GM18868 (cell line): ENCODE results near the gene CFD.
"Not testable (repeated sequence)": the region's sequence is repeated elsewhere in the genome, so short reads cannot be mapped to it uniquely, and the experiment has no call there.

Experiments used
- ATAC-seq: cut with Tn5 transposase; IDR thresholded peaks from one replicate; pipeline ENCODE4 v1.9.1; 2021; ENCODE audit warnings: mild to moderate bottlenecking, moderate library complexity; ENCODE audit not compliant: unreplicated experiment

Gene CFD

DNA sequence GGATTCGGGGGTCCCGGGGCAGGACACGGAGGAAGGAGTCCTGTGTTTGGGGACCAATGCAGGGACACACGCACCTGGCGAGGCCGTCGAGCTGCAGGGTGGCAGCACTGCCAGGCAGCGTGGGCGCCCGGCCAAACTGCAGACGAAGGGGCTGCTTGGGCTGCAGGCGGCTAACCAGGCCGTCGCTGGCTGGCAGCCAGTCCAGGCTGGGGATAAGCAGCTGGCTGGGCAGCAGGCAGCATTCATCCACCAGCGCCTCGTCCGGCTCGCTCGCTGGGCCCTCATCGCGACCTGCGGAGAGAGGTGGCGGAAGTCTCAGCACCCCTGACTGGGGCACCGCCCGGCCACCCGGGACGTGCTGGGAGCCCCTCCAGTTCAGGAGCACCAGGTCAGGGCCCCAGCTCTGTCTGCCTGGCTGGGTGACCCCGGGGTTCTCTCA lies 11.5 kb downstream of the CFD start:
- no peak for ATAC-seq

DNA sequence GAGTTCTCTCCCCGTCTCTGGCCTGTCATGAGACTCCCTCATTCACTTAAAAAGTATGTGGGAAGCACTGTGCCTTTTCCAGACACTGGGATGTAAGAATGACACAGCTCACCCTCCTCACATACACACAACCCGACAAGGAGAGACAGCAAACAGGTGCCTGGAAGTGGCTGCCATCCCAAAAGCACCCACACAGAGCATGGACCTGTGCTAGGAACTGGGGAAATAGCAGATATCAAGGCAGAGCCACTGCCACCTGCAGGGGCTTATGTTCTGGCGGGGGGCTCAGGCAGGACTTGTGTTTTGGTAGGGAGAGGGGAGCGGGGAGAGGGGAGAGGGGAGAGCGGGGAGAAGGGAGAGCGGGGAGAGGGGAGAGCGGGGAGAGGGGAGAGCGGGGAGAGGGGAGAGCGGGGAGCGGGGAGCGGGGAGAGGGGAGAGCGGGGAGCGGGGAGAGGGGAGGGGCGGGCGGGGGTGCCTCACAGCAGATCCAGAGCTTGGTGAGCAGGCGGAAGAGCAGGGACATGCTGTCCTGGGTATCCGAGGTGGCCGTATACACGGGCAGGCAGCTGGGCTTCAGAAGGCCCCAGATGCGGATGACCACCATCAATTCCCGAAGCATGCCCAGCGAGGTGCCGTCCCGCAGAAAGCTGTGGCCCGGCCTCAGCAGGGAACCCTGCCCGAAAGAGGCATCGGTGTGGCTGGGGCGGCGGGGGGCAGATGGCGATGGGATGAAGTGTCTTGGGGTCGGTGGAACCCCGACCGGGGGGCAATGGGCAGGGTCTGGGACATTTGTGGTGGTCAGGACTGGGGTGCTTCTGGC lies 12.2 kb downstream of the CFD start:
- no peak for ATAC-seq

DNA sequence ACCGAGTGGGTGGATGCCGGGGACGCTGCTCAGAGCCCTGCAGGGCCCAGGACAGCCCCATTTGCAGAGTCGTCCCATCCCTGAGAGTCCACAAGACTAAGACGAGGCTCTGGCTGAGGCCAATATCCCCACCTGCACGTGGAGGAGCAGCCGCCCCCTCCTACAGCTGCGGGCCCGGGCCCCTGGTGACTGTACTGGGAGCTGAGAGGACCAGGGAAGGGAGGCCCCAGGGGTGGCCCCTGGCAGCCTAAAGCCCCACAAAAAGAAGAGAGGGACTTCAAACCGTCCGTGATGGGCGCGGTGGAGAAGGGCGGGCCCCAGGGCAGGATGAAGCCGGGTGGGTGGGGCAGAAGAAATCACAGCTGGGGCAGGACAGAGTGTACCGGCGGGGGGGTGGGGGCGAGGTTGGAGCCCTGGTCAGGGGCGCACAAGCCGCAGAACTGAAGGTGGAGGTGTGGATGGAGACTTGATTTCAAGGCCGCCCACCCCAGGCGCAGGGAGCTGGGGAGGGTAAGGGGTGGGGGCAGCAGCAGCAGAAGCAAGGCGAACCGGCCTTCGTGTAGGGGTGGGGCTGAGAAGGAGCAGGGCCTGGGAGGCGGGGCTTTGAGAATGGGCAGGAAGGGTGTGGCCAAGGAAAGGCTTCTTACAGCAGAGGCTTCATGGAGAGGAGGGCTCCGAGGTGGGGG lies 12.9 kb downstream of the CFD start:
- no peak for ATAC-seq

DNA sequence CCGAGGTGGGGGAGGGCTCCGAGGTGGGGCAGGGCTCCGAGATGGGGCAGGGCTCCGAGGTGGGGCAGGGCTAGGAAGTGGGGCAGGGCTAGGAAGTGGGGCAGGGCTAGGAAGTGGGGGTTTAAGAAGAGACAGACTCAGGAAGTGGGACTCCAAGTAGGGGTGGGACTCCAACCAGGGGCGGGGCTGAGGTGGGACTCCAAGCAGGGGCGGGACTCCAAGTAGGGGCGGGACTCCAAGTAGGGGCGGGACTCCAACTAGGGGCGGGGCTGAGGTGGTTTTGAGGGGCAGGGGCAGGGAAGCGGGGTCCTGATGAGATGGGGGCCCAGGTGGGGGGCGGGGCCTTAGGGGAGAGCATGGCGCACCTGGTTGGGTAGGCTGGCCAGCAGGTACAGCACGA lies 13.6 kb downstream of the CFD start:
- no peak for ATAC-seq

DNA sequence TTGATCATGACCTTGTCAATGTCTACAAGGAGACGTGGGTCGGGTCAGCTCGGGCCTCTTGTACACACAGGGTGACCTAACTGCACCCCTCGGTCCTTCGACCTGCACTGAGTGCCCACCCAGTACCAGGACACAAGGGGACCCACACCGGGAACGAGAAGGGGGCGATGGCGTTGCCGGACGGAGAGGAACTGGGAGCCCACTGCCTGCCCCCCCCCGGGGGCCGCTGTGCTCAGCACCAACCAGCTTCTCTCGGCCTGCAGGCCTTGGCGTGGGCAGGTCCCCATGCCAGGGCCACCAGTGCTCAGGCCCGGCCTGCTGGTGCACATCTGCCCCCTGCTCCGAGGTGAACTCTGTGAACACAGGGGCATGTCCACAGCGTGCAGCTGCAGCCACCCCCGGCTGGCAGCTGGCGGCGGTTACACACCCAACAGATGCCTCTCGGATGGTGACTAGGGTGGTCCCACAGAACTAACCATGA lies 14.1 kb downstream of the CFD start:
- no peak for ATAC-seq

DNA sequence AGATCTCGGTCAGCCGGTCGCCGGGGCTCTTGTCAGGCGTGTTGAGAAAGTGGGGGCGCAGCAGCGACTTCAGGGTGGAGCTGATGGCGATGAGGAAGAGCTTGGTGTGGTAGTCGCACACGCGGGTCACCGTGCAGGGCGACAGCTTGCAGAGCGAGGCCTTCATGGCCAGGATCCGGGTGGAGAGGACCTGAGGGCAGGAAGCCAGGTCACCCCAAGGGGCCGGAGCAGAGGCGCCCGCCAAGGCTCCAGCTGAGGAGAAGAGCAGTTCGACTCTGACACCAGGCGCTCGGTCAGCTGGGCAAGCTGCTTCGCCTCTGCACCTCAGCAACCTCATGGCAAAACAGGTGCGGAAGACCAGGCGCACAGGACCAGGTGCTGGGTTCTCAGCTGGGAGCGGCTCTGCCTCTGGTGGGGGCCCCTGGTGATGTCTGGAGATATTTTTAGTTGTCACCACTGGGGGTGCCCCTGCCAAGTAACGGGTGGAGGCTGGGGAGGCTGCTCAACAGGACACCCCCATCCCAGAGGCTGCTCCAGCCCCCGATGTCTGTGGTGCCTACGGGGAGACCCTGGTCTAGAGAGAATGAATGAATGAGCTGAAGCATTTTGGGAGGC lies 15.9 kb downstream of the CFD start:
- no peak for ATAC-seq

DNA sequence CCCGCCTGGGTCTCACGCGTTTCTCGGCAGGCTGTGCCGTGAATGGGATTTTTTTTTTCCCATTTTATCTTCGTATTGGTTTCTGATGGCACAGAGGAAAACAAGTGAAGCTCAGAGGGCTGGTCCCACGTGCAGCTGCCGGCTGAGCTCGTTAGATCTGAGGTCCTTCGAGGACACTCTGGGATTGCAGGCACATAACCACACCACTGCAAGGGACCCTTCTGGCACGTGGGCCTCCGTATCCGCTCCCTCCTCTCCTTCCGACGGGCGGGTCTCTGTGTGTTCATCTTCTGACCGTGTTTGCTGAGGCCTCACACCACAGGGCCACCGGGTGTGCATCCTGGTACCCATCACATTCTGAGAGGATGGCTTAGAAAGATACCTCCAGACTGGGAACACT lies 16.6 kb downstream of the CFD start:
- no peak for ATAC-seq

DNA sequence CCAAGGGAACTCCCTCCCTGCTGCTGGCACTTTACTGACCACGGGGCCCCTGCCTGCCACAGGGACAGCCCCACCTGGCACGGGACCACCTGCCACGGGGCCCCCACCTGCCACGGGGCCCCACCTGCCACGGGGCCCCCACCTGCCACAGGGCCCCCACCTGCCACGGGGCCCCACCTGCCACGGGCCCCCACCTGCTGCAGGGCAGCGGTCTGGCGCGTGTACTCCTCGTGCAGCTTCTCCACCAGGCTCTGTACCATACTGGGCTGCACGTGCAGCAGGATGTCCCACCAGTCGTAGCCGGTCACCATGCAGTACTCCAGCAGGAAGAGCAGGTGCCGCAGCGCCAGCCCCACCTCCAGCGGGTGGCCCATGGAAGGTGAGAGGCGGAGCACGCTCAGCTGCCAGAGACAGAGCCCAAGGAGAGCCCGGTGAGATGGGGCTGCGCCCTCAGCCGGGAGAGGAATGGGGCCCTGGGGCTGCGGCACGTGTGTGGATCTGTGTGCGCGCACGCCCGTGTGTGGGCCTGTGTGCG lies 17.4 kb downstream of the CFD start:
- ATAC-seq, result no peak

DNA sequence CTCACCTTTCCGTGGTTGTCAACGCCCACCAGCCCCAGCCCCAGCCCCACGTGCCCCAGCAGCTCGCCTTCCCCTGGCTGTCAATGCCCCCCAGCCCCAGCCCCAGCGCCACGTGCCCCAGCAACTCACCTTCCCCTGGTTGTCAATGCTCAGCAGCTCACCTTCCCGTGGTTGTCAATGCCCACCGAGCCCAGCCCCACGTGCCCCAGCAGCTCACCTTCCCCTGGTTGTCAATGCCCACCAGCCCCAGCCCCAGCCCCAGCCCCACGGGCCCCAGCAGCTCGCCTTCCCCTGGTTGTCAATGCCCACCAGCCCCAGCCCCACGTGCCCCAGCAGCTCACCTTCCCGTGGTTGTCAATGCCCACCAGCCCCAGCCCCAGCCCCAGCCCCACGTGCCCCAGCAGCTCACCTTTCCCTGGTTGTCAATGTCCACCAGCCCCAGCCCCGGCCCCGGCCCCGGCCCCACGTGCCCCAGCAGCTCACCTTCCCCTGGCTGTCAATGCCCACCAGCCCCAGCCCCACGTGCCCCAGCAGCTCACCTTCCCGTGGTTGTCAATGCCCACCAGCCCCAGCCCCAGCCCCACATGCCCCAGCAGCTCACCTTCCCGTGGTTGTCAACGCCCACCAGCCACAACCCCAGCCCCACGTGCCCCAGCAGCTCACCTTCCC lies 18.7 kb downstream of the CFD start:
- ATAC-seq, result not testable (repeated sequence)

DNA sequence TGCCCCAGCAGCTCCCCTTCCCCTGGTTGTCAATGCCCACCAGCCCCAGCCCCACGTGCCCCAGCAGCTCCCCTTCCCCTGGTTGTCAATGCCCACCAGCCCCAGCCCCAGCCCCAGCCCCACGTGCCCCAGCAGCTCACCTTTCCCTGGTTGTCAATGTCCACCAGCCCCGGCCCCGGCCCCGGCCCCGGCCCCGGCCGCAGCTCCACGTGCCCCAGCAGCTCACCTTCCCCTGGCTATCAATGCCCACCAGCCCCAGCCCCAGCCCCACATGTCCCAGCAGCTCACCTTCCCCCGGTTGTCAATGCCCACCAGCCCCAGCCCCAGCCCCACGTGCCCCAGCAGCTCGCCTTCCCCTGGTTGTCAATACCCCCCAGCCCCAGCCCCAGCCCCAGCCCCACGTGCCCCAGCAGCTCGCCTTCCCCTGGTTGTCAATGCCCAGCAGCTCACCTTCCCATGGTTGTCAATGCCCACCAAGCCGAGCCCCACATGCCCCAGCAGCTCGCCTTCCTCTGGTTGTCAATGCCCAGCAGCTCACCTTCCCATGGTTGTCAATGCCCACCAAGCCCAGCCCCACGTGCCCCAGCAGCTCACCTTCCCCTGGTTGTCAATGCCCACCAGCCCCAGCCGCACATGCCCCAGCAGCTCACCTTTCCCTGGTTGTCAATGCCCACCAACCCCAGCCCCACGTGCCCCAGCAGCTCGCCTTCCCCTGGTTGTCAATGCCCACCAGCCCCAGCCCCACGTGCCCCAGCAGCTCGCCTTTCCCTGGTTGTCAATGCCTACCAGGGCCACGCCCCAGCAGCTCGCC lies 19.5 kb downstream of the CFD start:
- not testable (repeated sequence) for ATAC-seq

DNA sequence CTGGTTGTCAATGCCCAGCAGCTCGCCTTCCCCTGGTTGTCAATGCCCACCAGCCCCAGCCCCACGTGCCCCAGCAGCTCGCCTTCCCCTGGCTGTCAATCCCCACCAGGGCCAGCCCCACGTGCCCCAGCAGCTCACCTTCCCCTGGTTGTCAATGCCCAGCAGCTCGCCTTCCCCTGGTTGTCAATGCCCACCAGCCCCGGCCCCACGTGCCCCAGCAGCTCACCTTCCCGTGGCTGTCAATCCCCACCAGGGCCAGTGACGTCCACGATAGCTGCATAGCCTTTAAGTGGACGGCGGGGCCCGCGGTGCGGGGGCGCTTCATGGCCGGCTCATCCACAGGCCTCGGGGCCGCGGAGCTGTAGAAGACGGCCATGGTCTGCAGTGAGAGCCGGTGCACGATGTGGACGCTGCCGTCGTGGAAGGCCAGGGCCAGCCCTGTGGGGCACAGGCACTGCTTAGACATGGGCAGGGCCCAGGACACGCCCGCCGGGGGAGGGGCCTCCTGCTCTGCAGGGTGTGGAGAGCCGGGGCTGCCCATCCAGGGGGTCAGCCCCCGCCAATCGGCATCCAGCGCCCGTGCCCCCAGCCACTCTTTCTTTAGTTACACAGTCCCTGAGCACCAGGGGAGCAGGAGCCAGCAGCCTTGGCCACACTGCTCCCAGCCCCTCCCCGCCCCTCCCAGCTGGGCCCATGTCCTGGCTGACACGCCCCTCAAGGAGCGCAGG lies 20.4 kb downstream of the CFD start:
- ATAC-seq, result no peak

DNA sequence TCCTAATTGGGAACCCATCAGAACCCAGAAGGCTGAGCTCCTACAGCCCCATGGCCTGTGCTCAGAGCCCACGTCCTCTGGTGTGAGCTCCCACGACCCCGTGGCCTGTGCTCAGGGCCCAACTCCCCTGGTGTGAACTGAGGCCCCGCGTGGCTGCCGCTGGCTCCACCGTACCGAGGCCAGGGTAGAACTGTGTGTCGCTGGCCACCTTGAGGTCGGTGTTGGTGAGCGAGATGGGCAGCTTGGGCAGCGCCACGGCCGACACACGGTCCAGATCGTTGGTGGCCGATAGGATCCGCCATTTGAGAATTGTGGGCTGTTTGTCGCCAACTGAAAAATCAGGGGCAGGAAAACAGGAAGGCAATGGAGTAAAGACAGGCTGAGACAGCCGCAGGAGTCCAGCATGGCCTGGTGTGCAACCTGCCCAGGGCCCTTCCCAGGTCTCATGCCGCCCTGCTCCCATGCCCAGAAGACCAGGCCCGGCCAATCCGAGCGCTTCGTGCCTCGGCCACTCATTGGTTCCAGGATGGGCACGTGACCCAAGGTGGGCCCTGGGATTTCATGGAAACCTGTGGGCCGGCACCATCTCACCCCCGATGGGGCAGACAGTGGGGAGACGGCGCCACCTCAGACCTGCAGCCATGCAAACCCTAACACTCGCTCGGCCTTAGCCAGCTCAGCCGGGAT lies 22.1 kb downstream of the CFD start:
- no peak for ATAC-seq

DNA sequence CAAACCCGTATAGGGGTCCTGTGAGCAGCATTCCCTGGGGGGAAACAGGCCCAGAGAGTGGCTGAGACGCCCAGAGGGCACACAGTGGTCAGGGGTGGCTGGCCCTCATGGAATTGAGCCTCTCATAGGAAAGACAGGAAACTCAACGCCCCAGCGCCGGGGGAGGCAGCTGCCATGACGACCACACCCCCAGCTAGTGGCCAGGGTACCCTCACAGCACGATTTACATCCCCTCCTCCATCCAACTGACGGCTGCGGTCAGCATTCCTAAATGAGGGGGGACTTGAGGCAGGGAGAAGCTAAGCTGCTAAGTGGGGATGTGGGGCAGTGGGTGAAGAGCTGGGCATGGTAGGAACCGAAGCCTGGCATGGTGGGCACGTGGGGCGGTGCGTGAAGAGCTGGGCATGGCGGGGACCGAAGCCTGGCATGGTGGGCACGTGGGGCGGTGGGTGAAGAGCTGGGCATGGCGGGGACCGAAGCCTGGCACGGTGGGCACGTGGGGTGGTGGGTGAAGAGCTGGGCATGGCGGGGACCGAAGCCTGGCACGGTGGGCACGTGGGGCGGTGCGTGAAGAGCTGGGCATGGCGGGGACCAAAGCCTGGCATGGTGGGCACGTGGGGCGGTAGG lies 23.5 kb downstream of the CFD start:
- no peak for ATAC-seq

DNA sequence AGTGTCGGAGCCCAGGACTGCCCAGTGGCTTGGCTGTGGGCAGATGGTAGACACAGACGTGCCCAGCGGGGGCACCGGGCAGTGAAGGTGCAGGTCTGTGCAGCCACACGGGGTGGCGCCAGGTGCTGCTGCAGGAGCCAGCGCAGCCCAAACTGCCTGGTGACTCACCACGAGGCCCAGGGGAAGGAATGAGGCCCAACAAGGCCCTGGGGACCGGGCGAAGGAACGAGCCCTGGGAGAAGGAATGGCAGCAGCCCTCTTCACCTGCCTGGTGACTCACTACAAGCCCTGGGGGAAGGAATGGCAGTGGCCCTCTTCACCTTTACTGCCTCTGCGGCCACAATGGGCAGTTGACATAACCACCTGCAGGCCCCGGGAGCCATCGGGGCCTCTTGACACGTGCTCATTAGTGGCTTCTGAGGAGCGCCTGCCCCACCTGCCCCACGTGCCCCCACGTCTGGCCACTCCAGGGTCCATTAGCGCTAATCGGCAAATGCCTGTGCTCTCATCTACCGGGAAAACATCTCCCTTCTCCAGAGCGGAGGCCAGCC lies 24.3 kb downstream of the CFD start:
- ATAC-seq, result no peak

DNA sequence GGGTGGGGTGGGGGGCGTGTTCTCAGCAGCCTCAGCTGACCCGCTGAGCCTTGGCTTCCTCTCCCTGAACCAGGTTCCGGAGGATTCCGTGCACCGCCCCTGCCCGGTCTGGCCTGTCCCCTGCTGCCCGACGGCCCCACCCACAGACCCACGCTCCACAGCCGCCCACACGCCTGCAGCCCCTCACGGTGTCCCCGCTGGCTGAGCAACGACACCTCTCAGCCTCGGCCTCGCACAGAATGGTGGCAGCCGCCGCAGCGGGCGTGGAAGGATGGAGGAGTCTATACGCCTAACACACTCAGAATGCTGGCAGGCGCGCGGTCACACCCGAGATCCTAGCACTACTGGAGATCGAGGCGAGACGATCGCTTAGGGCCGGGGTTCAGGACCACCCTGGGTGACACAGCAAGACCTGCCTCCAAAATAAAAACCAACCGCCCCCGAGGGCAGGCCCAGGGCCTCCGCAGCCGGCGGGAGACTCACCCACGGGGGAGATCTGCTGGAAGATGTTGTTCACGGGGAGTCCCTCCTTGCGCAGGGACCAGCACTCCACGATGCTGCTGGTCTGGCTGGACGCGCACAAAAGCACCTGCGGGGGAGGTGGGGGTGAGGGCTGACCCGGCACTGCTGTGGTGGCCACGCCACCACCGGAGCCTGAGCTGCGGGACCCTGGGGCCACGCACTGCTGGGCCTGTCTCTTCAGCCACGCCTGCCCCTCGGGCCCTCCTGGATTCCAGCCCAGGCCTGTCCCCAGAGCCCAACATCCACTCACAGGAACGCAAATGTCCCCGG lies 25.2 kb downstream of the CFD start:
- no peak for ATAC-seq

DNA sequence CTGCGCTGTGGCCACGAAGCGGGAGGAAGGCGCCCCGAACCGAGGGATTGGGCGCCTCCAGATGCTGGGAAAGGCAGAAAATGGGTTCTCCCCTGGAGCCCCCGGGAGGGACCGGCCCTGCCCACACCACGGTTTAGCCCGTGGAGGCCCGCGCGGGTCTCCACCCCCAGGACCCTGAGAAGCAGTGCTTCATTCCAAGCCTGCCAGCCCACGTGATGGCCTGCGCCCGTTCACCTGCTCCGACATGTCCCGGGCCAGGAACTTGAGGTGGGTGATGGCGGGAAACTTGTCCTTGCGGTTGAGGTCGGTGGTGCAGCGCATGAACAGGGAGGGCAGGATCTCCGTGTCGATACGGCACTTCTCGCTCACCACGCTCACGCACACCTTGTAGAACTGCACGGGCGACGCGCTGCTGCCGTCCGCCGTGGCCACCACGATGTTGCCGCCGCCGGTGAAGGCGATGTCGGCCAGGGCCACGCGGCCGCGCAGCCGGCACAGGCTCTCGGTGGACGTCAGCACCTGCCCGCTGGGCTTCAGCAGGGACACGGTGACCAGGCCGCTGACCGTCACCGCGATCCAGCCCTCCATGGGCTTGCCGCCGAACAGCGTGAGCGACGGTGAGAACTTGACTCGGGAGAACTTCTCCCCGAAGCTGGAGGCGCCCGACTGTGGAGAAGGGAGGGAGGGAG lies 26.2 kb downstream of the CFD start:
- no peak for ATAC-seq

DNA sequence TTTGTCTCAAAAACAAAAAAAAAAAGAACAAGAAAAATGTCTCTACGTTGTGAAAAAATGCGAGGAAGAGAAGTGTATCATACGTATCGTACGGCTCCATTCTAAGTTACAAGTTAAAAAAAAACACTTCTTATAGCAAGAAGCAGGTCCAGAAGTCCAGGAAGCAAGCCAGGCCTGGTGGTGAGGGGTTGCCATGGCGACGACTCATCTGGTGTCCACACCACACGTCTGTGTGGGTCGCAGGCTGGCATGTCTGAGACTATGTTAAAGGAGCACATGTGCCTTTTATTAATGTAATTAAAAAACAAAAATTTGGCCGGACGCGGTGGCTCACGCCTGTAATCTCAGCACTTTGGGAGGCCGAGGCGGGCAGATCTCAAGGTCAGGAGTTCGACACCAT lies 27.6 kb downstream of the CFD start:
- ATAC-seq, result no peak
